HT1080 (cell line): ENCODE measurements around the gene CEP152. TPM values are rescaled to one million over a fixed set of nuclear protein-coding genes. Genes with fewer than 3 reads are reported as not detected.
A peak's percentile ranks its signal among the peaks of the same experiment; 100 is the strongest.

ENCODE experiments used
- DNase-seq: peaks from one replicate; pipeline ENCODE4 v3.0.0-alpha.2; 2015; ENCODE audit warnings: low read depth
- total RNA-seq: library from RNA; depleted of rRNA; stranded (reverse); fragments of >200 nt; shearing (Covaris generic); gene quantifications from 2 replicates; pipeline ENCODE4 v1.2.3, GENCODE V29; 2014; rRNA removed

CEP152 gene
- total RNA-seq, 1 experiment from 2014 or later = 14.5 TPM

DNA sequence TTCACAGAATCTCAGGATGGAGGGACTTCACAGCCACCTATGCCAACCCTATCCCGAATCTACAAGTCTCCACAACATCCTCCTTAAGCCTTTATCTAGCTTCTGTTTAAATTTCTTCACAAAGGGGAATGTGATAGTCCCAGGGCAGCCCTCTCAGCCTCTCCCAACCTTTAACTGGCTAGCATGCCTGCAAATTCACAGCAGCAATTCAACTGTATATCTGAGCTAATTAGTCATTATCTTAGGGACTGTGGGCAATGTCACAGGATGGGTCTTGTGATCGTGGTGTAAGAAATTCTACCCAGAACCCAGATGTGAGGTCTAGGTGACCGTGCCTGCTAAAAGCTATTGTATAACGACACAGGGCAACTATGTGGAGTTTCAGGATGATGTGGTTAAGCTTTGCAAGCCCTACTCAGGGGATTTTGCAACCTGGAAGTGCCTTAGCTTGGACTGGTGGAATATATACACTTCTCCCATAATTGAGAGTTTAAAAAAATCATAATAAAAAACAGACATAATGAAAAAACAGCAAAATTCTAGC lies 99.8 kb downstream of the CEP152 start:
- DNase-seq = peak; percentile 17

DNA sequence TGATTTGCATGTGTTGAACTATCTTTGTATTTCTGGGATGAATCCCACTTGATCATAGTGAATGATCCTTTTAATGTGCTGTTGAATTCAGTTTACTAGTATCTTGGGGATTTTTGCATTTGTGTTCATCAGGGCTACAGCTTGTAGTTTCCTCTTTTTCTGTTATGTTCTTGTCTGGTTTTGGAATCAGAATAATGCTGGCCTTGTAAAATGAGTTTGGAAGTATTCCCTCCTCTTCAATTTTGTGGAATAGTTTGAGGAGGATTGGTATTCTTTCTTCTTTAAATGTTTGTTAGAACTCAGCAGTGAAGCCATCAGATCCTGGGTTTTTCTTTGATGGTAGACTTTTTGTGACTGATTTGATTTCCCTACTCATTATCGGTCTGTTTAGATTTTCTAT lies 102.2 kb downstream of the CEP152 start:
- DNase-seq = no peak

DNA sequence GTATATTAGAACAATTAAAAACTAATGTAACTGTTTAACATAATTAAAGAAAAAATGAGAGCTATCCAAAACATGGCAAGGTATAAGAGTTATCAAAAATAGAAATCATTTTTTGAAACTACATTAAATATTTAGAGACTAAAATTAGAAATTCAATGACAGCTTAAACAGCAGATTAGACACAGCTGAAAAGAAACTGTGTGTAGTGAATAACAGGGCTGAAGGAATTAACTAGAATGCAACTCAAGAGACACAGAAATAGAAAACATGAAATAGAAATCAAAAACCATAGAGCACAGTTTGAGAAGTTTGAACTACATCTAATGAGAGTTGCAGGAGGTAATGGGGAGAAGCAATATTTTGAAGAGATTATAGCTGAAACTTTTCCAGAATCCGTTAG lies 105.5 kb downstream of the CEP152 start:
- DNase-seq = no peak

DNA sequence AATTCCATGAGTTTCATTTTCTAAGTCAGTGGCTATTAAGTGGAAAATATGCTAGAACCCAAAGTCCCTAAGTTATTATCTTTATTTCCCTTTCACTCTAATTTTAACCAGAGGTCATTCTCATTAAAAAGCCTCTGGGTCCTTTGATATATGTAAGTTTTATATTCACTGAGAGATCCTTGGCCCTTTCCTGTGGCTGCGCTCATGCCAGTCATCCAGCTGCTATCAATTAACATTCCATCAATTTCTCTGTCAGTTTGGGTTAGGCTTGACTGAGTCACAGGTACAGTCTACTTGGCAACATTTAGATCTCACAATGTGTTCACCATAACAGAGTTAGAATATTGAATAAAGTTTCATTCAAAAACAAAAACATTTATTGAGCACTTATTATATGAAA lies 107.3 kb downstream of the CEP152 start:
- DNase-seq = no peak

DNA sequence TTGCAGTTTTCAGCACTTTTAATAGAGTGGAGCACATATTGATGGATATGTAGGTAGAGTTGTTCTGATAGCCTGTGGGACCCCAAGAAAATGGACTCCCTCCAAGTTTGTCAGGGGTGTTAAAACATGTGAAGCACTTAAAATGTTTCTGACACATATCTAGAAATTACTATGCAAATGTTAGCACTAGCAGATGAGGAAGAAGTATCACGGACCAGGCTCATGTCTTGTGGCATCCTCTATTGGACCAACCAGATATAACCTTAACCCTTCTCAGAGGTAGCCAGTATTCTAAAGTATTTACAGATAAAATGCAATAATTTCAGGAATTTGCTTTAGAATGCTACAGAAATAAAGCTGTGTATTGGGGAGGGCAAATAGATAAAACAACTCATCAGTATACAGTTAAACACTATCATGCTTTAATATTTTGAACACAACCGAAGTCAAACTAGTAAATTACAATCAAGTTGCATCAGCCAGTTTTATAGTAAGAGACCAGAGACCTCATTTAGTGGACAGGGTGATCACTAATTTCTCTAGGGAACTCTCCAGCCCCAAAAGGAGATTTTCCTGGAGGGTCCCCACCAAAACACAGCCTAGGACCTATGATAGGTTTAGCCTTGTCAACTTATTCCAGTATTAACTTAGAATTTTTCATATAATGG lies 108.2 kb downstream of the CEP152 start:
- no peak for DNase-seq

DNA sequence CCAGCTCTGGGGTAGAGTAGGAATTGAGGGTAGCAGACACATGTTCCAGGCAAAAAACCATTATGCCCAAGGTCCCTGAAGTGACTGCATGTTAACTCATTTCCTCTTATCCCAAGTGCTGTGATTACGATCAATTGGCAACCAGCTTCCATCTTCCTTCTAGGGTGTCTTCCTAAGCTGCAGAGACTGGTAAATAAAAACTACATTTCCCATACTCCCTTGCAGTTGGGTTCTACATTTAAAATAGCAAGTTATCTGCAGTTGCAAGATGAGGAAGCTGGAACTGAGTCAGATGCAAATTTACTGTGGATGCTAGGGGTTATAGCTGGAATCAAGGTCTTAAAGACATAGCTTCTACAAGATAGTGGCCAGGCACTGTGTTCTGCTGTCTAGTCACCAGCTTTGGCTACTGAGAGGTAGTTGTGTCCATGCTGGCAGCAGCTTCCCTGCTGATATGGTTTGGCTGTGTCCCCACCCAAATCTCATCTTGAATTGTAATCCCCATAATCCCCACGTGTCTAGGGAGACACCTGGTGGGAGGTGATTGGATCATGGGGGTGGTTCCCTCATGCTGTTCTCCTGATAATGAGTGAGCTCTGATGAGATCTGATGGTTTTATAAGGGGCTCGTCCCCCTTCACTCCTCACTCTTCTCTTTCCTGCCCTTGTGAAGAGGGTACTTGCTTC lies 114.1 kb downstream of the CEP152 start:
- peak; percentile 59 for DNase-seq

DNA sequence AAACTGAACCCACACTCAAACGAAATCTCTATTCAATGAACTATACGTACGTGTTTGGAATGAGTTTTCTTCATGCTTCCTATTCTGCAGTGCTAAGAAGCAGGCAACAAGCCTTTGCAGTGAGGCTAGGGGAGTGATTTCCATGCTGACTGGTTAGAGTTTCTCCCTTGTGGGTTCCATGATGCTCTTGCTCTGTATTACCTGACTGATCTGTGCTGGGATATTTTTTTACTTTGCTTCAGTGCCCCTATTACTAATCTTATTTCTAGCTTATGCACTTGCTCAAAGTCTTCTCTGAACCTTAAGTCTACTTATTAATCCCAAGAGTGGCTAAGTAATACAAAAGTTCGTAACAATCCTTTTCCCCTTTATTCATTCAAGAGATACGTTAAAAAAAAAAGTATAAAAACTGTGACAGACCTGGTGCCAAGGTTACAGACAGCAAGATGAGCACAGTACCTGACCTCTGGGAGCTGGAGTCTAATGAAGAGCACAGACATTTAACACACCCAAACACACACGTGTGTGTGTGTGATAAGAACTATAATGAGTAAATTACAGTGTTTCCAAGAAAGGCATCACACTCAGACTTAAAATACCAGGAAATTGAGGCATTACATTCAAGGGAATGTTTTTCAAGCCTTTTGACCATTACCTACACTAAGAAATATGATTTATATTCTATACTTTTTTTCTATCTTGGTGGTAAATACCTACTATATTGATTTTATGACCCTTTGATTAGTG lies 114.9 kb downstream of the CEP152 start:
- no peak for DNase-seq

DNA sequence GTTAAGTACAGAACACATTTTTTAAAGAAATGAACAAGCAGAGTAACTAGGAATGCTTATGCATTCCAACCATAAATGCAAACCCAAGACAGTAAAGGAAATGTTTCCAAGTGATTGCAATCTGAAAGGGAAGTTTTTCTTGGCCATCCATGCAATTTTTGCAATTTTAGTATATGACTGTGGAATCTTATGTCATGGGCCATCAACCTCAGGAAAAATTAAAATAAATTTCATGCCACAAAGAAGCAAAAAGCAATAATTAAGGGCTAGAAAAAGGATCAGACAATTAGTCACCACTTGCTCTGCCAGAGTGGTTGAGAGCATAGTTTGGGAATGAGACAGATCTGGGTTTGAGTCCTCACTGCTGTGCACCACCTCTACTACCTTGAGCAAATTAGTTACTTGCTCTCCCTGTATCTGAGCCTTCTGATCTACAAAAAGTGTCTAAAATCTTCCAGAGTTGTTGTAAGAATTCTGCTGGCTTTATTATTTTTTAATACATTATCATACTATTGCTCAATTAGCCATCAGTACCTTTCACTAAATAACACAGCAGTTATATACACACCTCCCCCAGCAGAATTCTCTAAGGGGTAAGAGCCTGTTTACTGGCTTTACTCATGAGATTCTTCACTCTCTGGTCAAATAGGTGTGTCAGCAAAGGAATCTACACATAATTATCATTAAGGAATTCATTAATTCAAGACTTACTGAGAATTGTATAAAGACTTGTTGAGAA lies 115.6 kb downstream of the CEP152 start:
- peak; percentile 86 for DNase-seq

DNA sequence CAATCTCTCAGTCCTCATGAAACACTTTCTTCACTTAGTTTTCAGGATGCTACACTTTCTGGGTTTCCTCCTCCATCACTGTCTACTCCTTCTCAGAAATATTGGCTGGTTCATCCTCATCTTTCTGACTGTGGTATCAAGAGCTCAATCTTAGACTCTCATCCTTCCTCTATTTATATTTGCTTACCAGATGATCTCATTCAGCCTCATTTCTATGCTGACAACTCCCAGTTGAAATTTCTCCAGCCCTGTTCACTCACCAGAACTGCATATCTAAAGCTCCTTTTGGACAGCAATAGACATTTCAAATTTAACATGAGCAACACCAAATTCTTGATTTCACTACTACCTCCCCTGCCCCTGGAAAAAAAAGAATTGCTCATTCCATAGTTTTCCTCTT lies 117.4 kb downstream of the CEP152 start:
- DNase-seq = no peak

DNA sequence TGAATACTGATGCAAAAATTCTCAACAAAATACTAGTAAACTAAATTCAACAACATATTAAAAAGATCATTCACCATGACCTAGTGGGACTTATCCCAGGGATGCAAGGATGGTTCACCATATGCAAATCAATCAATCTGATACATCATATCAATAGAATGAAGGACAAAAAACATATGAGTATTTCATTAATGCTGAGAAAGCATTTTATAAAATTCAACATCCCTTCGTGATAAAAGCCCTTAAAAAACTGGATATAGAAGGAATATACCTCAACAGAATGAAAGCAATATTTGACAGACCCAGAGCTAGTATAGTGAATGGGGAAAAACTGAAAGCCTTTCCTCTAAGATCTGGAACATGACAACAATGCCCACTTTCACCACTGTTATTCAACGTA lies 122.4 kb downstream of the CEP152 start:
- DNase-seq = no peak

Other genes starting within 250 kb of the CEP152 start
- gene FBN1, start 165.4 kb downstream of the CEP152 start, total RNA-seq = 18.5 and 21.0 TPM in 2 replicates
- 144 and 193 TPM in 2 replicates for gene EID1, start 67.1 kb upstream of the CEP152 start, total RNA-seq
- gene SHC4, start 152.8 kb upstream of the CEP152 start, total RNA-seq = 1.0 and 2.0 TPM in 2 replicates
- gene SECISBP2L, start 235.4 kb upstream of the CEP152 start, total RNA-seq = 8.2 and 10.0 TPM in 2 replicates